Lower lobe of right lung (tissue), 2 donors: ENCODE data around the gene SLC28A2. TPM values are rescaled to one million over a fixed set of nuclear protein-coding genes. Genes with fewer than 3 reads are reported as not detected.

Experiments used
- ATAC-seq, 2 donors: fragments of 200-7000 bp; cut with Tn5 transposase; one replicate each; pipeline ENCODE4 v1.9.1; 2020 to 2022; ENCODE audit warnings: mild to moderate bottlenecking in 2 of 2, moderate library complexity in 2 of 2
- DNase-seq: peaks from one replicate; pipeline ENCODE4 v3.0.0-alpha.2; 2020
- H3K27ac ChIP-seq: fragments of 200-600 bp; one replicate; pipeline ENCODE4 v1.8.0; 2022
- H3K27me3 ChIP-seq: fragments of 200-600 bp; one replicate; pipeline ENCODE4 v1.8.0; 2022; ENCODE audit warnings: low read depth
- H3K36me3 ChIP-seq: fragments of 200-600 bp; one replicate; pipeline ENCODE4 v1.8.0; 2022; ENCODE audit warnings: mild to moderate bottlenecking
- H3K4me1 ChIP-seq: fragments of 200-600 bp; one replicate; pipeline ENCODE4 v1.8.0; 2022
- H3K4me3 ChIP-seq: fragments of 200-600 bp; one replicate; pipeline ENCODE4 v1.8.0; 2022; ENCODE audit warnings: mild to moderate bottlenecking
- H3K9me3 ChIP-seq: fragments of 200-600 bp; one replicate; pipeline ENCODE4 v1.8.0; 2022
- CTCF ChIP-seq: fragments of 200-600 bp; IDR thresholded peaks from one replicate; pipeline ENCODE4 v1.8.0; 2022; ENCODE audit warnings: antibody characterized with exemption, mild to moderate bottlenecking
- intact Hi-C: fragments of 100-400 bp; cut with DNase I; formaldehyde crosslinking; loops from one replicate; pipeline ENCODE4 v1.11.0; 2022
- total RNA-seq: library from RNA; stranded (reverse); fragmentation: NEBNext Ultra II Directional; extraction: Animal tissue kit (Norgen Biotek cat#: 25700); gene quantifications from one replicate; pipeline ENCODE4 v1.2.1, GENCODE V29; 2021
- donor health status: DM: no; HTN: yes; CAD: no; lungs with severe emphysema.

SLC28A2 gene
- total RNA-seq, 1 donor from 2014 or later, result 0.21 TPM

GRCh38 chr15:45320581-45321205, 68.7 kb downstream of the SLC28A2 start:
- no peak for ATAC-seq
- Histone ChIP-seq H3K27ac (no peak overlapping the region), H3K27me3 (peaks cover 5% of the 10 kb centered on the region), H3K36me3 (no peaks in the 10 kb centered on the region), H3K9me3 (no peaks in the 10 kb centered on the region), H3K4me3 (no peak overlapping the region), H3K4me1 (no peaks in the 10 kb centered on the region)
- DNase-seq, result no peak
- TF ChIP-seq CTCF, result no peak
- intact Hi-C loops, result no loop called here

GRCh38 chr15:45326280-45326679, 74.2 kb downstream of the SLC28A2 start:
- intact Hi-C loops, result no loop called here
- TF ChIP-seq CTCF, result no peak
- no peak for DNase-seq
- no peaks in the 10 kb centered on the region for H3K36me3 ChIP-seq
- peaks cover 5% of the 10 kb centered on the region for H3K27me3 ChIP-seq
- ATAC-seq, result no peak
- H3K4me3 ChIP-seq, result no peak overlapping the region
- H3K9me3 ChIP-seq, result no peaks in the 10 kb centered on the region
- H3K4me1 ChIP-seq, result no peaks in the 10 kb centered on the region
- no peak overlapping the region for H3K27ac ChIP-seq

GRCh38 chr15:45326741-45327140, 74.7 kb downstream of the SLC28A2 start:
- Histone ChIP-seq H3K4me1 (no peaks in the 10 kb centered on the region), H3K36me3 (no peaks in the 10 kb centered on the region), H3K27me3 (peaks cover 5% of the 10 kb centered on the region), H3K9me3 (no peaks in the 10 kb centered on the region), H3K27ac (no peak overlapping the region), H3K4me3 (no peak overlapping the region)
- no peak for DNase-seq
- no peak for ATAC-seq
- TF ChIP-seq CTCF, result no peak
- intact Hi-C loops, result no loop called here

Other genes with a start within 250 kb of the SLC28A2 start
- 10.5 TPM for gene SORD, start 229.0 kb upstream of the SLC28A2 start, total RNA-seq
- gene DUOX2, start 138.1 kb upstream of the SLC28A2 start, total RNA-seq, result 4.0 TPM
- not detected for gene DUOXA2, start 137.9 kb upstream of the SLC28A2 start, total RNA-seq
- gene DUOXA1, start 122.4 kb upstream of the SLC28A2 start, total RNA-seq, result 131 TPM
- gene DUOX1, start 122.2 kb upstream of the SLC28A2 start, total RNA-seq, result 317 TPM
- 6.4 TPM for gene SHF, start 64.3 kb upstream of the SLC28A2 start, total RNA-seq
- gene GATM, start 126.3 kb downstream of the SLC28A2 start, total RNA-seq, result 7.2 TPM